Glomerular visceral epithelial cell (primary cell): ENCODE data around the gene TMED3.
A peak's percentile ranks its signal among the peaks of the same experiment; 100 is the strongest.
"Not testable (repeated sequence)": the region's sequence is repeated elsewhere in the genome, so short reads cannot be mapped to it uniquely, and the experiment has no call there.

ENCODE experiments used
- DNase-seq: peaks from one replicate; pipeline ENCODE4 v3.0.0-alpha.2; 2016; ENCODE audit errors: extremely low spot score

The TMED3 gene

DNA sequence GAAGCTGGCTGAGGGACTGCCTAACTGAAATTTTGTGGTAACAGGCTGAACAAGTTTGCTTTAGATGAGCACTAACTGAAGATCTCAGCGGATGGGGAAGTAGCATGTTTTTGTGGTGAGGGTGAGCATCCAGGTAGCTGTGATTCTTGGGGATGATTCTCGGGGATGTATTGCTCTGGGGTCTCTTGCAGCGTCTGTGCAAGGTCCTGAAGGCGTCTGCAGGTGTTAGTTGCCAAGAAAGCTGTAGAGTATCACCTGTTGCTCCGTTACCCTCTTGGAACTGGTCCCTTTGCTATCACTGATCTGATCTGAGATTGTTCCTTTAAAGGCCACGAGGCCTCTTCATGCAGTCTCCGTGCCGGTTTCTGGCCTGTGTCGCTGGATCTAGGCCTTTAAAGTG is 6.0 kb downstream of the TMED3 start:
- no peak for DNase-seq

DNA sequence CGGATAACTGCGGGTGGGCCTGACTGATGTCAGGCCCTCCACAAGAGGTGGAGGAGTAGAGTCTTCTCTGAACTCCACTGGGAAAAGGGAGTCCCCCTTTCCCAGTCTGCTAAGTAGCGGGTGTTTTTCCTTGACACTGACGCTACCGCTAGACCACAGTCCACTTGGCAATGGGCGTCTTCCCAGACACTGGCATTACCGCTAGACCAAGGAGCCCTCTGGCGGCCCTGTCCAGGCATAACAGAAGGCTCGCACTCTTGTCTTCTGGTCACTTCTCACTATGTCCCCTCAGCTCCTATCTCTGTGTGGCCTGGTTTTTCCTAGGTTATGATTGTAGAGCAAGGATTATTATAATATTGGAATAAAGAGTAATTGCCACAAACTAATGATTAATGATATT is 9.1 kb downstream of the TMED3 start:
- not testable (repeated sequence) for DNase-seq

DNA sequence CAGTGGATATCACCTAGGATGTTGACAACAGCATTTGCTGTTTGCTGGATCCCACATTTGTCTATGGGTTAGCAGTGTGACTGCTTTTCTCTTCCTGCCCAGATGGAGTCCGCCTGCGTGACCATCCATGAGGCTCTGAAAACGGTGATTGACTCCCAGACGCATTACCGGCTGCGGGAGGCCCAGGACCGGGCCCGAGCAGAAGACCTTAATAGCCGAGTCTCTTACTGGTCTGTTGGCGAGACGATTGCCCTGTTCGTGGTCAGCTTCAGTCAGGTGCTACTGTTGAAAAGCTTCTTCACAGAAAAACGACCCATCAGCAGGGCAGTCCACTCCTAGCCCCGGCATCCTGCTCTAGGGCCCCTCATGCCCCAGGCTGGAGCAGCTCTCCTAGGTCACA is 11.0 kb downstream of the TMED3 start:
- DNase-seq: no peak

DNA sequence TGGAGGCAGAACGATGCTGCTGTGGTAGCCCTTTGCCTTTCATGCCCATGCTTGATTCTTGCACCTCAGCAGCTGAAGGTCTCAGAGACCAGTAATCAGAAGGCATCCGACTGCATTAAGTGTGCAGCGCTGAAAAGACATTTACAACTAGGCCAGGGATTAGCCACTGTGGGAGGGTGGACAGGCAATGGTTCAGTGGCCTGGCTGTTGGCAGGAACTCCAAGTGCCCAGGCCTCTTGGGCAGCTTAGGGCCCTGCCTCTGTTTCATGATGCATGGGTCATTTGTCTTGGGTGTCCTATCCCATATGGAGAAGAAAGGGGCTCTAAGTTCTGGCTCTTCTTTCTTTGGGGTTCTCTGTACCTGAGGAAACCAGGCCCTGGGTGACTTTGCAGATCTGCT is 11.4 kb downstream of the TMED3 start:
- no peak for DNase-seq

DNA sequence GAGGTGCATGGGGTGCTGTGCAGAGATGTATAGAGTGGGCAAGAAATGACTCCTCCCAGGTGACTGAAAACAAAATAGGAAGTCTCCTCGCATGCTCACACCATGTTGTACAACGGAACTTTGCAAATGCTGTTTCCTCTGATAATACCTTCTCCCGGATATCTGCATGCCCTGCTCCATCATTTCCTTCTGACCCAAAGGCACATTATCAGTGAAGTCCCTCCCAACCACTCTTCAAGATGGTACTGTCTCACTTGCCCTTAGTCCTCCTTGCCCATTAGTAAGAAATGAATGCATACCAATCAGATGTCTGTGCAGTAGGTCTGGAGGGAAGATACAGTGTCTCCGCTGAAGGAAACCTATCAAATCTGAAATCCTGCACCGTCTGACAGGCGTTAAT is 12.0 kb downstream of the TMED3 start:
- DNase-seq: no peak

DNA sequence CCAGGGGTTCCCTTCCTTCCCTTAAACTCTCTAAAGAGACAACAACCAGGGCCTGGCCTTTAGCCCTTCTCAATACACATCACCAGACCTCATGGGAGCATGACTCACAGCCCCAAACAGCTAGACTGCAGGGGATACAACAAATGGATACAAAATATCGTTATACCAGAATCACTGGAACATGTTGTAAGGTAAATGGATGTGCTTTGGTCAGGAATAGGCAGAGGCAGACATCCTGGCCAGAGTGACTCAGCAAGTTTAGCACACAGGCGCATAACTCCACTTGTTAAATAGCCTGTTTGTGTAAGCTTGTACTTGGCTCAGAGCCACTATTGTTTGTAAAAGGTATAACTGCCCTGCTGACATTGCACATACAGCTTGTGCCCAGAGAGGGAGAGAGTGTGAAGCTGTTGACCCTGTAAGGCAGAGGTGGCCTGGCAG is 18.3 kb downstream of the TMED3 start:
- peak; percentile 21 for DNase-seq

DNA sequence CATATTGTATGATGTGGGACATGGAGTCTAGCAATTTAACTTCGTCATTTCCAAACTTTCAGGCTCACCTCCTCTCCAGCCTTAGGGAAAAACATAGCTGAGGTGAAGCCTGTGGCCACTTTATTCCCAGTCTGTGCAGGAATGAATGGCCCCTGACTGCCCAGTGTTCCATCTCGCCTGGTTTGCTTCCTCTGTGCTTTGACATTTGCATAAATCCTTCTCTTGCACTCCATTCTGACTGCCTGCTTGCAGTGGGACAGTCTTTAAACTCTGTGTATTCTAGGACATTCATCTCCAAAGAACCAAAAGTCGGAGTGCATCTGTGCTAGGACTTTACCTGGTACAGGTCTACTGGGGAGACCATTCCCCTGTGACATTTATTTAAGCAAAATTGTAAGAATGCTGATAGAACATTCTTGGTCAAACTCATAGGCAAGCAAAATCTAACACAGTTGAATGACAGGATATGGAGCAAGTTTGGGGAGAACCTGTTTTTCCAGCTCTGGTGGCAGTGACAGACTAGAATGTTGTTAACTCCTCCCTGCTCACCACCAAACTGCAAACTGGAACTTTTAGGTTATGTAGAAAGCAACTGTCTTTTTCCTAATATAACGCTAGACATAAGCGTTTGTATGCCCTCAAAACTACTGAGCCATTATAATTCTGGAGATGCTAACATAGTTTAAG is 22.1 kb downstream of the TMED3 start:
- no peak for DNase-seq

DNA sequence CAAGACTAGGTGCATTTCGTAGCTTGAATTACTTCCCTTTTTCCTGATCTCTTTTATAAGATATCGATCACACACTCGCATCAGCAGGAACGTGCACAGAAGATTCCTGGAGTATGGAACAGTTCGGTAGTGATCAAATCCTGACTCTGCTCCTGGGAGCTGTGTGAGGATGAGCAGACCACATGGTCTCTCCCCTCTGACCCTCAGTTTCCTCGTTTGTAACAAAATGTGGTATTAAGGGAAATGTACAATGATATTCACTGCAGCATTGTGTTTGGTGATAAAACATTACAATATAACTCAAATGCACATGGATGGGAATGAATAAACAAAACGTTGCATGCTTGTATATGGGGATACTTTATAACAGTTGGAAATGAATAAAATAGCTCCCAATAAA is 26.7 kb downstream of the TMED3 start:
- no peak for DNase-seq

DNA sequence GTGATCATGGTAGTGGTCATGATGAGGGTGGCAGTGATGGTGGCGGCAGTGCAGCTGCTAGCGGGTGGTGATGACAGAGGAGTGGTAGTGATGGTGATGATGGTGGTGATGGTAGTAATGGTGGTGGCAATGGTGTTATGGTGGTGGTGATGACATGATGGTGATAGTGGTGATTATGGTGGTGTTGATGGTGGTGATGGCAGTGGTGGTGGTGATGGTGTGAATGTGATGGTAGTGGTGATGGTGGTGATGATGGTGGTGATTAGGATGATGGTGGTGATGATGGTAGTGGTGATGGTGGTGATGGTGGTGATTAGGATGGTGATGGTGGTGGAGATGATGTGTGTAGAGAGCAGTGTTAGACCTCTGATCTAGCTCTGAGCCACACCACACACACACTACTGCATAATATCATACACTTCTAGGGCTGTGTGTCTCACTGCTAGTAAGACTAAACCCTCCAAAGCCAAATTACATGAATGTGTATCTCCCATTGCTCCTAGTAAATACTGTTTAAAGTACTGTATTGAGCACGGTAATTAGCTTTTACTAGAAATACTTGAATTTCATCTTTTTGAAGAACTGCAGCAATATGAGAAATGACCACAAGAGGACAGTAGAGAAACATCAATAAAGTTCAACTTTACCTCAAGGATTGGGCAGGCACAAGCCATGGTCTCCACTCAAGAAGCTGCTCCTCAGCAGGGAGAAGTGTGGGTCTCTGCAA is 28.8 kb downstream of the TMED3 start:
- DNase-seq: peak; percentile 47

DNA sequence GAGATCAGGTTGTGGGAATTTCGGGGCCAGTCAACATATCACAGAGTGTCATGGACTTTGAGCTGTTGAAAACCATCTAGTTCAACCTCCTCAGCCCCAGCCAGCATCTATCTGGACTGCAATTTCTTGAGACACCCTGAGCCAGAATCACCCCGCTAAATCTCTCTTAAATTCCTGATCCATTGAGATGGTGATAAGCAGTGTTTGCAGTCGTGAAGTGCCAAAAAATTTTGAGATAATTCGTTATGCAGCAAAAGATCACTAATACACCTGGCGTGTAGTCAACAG is 29.3 kb downstream of the TMED3 start:
- DNase-seq: no peak

DNA sequence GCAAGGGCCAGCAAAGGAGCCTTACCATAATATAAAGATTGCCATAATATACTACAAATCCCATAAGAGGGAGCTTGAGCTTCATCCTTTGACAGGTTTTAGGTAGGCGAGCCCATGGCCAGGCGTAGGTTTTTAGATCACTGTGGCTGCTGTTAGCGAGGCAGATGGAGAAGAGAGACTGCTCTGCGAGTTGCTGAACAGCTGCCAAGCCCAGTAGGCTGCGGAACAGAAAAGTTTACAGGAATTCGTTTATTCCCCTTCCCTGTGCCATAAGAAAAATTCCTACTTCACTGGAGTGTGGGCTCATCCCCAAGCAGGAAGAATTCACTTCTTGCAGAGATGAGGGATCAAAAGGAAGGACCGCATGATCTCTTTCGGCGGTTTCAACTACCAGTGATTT is 30.5 kb downstream of the TMED3 start:
- no peak for DNase-seq

DNA sequence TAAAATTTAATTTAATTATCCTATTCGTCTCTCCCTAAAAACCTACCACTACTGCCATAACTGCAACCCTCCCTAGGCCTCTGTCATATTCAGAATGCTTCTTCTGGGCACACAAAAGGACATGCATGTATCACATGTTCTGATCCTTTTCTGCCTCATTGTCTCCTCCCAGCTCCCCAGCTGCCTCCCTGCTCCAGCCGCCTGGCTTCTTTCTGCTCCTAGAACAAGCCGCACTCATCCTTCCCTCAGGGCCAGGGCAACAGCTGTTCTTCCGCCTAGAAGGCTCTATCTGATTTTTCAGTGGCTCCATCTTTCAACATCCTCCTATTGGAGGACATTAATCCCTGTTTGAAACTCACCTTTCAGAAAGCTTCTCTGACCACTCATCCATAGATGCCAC is 38.6 kb downstream of the TMED3 start:
- DNase-seq: no peak

DNA sequence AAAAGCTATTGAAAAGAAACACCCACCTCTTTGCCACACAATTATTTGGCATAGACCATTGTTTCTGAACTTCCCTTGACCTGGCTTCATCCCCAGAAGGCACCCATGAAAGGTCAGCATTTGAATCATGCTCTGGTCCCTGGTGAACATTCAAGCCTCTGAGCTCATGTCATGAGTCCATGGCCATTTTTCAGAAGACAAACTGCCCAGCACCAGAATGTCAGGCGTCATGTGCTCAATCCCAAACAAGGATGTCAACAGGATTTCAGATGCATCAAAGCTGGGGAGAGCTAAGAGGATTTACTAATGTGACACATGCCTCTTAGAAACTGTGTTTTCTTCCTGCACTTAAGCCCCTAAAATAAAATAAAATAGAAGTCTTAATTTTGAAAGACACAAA is 41.3 kb downstream of the TMED3 start:
- DNase-seq: no peak

DNA sequence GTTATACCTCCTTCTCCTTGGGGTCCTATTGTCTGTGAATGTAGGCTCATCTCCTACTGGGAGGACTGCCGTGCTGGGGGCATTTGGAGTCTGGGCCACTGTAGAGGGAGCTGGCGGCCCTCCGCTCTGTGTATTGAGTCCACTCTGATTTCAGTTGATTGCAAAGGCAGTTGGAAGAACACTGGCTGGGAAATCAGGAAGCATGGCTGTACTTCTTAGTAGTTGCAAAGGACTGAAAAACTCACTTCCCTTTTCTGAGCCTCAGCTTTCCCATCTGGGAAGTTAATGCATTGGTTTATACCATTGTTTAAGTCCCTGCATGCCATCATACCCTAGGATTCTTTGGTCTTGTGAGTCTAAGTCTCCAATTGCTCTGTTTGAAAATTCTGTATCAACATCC is 46.7 kb downstream of the TMED3 start:
- no peak for DNase-seq

DNA sequence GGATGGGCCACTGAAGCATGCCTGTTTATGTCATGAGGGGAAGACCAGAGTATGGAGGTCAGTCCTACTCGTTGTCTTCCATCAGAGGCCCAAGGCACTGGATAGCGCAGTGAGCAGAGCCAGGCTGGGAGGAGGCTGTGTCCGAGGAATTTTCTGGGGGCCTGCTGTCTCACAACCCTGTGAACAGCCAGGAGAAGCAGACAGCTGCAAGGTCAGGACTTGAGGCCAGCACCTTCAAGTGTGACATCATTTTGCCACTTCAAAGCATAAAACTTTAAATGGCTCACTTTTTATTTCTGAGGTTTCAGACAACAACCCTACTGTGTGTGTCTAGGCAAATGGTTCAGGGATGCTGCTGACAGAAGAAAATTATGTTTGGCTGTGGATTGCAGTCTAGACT is 47.2 kb downstream of the TMED3 start:
- DNase-seq: no peak

DNA sequence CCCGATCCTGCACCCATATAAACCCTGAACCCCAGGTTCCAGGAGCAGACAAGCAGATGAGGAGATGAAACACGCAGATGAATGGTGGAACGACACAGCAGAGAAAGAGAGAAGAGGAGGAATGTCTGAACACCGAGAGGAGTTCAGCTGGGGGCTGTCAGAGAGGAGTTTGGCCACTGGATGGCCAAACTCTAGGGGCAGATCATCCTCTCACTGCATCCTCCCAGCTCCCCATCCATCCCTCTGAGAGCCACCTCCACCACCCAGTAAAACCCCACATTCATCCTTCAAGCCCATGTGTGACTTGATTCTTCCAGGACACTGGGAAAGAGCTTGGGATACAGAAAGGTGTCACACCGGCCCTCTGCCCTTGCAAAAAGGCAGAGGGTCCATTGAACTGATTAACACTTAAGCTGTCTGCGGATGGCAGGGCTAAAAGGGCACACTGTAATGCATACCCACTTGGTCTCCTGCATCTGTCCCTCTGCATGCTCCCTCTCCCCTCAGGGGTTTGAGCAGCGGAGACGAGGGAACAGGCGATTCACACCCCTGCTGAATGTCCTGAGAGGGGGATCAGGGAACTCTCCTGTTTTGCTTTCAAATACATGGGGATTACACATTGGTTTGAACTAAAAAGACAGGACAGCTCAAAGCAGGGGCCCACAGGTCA is 53.8 kb downstream of the TMED3 start:
- no peak for DNase-seq

DNA sequence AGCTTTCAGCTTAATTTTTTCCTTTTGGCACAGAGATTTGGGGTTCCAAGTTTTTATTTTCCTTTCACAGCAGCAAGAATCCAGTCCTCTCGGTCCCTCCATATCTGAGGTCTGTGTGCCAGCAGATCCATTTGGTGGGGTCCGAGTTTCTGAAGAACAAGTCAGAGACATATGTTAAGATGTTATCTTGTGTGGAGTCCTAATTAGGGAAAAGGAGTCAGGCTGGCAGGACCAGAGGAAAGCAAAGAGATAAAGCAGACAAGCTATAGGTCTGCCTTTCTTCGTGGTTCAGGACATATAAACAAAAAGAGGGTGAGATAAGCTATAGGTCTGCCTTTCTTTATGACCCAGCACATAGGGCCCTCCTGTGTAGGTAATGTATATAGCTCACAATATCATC is 54.9 kb downstream of the TMED3 start:
- DNase-seq: no peak

DNA sequence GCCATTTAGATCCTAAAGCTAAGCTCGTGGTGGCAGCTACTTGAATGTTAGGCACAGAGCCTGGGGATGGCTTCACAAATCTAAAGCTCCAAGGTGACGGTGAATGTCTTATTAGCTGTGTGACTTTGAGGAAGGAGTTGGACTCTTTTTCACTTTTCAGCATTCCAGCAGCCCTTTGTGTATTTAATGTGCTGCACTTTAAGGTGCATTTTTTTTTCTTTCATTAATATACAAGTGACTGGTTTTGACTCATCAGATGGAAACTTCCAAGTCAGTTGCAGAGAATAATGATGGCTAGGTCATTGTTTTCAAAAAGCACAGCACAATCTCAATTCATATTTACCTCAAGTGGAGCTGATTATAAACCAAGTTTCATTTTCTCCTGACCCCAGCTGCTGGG is 55.8 kb downstream of the TMED3 start:
- no peak for DNase-seq

DNA sequence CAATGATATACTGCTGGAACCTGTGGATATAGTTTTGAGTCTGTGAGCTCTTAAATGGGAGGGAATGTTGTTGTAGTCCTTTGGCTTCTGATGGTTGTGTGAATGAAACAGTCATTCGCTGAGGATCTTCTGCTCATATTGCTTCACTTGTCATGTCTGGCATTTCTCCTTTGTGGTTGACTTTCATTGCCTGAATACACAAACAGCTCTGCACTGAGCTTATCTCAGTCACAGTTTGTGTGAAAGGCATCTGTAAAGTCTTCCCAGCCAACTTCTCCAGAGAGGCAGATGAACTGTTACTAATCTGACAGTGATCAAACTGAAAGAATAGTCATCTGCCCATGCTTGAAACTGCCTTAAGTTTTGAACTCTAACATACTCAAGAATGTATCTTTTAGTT is 59.8 kb downstream of the TMED3 start:
- DNase-seq: no peak

DNA sequence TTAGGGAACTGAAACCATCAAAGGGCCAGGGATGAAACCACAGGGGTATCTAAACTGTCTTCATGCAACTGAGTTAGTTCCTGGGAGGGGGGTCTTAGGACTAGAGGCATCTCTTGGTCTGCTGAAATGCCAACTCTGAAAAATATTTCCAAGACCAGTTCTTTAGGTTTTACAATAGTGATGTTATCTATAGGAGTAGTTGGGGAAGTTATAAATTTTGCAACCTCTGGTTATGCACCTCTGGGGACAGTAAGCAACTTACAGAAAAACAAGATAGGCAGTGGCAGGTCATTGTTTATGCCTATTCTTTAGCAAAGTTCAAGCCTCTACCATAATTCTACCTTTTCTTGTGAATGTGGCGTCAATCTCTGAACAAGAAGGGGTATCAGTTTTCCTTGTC is 60.7 kb downstream of the TMED3 start:
- DNase-seq: no peak

DNA sequence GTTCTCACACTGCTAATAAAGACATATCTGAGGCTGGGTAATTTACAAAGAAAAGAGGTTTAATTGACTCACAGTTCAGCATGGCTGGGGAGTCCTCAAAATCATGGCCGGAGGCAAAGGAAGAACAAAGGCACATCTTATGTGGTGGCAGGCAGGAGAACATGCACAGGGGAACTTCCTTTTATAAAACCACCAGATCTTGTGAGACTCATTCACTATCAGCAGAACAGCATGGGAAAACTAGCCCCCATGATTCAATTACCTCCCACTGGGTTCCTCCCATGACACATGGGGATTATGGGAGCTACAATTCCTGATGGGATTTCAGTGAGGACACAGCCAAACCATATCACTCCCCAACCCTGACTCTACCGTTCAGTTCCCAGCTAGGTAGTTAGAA is 61.5 kb downstream of the TMED3 start:
- DNase-seq: no peak
